HG02623 (cell line): Measurements from ENCODE around the gene CKAP4.

Source experiments
- ATAC-seq: cut with Tn5 transposase; IDR thresholded peaks from one replicate; pipeline ENCODE4 v1.9.1; 2021; ENCODE audit warnings: moderate library complexity; ENCODE audit not compliant: unreplicated experiment

The CKAP4 gene

GRCh38 chr12:106205208-106206069 is 42.4 kb downstream of the CKAP4 start:
- ATAC-seq: no peak

GRCh38 chr12:106204312-106204711 is 43.5 kb downstream of the CKAP4 start:
- ATAC-seq: no peak

- no peak for ATAC-seq
Observed at GRCh38 chr12:106197906-106198623, 49.8 kb downstream of the CKAP4 start.

GRCh38 chr12:106195621-106196027 is 52.2 kb downstream of the CKAP4 start:
- ATAC-seq: no peak

GRCh38 chr12:106194351-106194750 is 53.5 kb downstream of the CKAP4 start:
- no peak for ATAC-seq

- ATAC-seq: no peak
Observed at GRCh38 chr12:106193394-106194215, 54.2 kb downstream of the CKAP4 start.

DNA sequence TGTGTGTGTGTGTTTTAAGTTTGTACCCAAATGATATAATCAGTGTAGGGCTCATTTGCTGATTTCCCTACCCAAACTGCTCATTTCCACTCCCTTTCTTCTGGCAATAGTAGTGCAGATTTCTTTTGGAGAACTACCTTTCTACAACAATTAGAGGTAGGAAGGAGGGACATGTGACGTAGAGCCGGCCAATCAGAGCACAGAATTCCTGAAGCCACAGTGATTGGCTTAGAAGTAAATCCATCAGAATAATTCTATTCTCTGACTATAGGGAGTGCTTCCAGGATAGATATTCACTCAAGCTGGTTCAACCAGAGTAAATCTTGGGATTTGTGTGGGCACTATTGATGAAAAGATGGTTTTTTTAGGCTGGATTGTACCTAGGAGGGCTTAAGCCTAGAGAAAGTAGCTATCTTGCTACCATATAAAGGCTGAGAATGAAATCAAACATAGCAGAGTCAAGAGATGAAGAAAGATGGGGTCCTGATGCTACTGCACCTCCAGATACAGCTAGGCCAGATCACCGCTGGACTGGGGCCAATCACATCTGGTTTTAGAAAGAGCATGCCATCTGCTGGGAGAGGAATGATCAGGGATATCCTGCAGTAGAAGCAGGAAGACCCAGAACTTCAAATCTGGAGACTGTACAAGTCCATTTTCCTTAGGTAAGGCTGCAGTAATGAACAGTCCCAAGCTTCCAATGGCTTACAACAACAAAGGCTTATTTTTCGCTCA is 55.0 kb downstream of the CKAP4 start:
- ATAC-seq: no peak

GRCh38 chr12:106190581-106190980 is 57.2 kb downstream of the CKAP4 start:
- no peak for ATAC-seq

DNA sequence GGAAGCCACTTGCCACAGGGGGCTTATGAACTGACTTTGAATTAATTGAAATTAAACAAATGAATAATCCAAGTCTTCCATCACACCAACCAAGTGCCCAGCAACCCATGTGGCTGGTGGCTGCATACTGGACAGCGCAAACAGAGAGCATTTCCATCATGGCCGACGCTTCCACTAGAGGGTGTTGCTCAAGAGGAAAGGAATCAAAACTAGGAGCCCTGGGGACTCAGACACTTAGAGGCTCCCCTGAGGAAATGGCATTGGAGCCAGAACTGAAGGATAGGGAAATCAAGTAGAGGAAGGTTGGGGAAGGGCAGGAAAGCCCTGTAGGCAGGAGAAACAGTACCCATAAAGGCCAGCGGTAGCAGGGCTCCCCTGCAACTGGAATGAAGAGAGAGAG is 58.5 kb downstream of the CKAP4 start:
- ATAC-seq: no peak

DNA sequence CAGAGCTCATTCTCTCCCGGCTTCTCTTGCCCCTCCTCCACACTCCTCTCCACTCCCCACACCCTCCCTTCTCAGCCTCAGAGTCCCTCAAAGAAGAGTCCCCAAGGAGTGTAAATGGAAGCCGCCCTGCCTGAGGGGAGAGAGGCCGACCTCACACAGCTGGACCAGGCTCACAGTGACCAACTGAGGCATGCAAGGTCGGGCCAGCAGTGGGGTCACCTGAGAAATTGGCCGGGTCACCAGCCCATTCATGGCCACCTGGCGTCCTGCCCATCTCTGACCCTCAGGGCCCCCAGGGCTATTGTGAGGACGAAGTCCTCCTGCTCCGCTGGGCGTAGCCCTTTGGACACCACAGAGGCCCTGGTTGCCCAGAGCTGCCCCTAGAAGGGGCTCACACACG is 59.6 kb downstream of the CKAP4 start:
- ATAC-seq: no peak
